Lung (tissue), 12 donors: Measurements from ENCODE around the gene C11orf91. TPM values are rescaled to one million over a fixed set of nuclear protein-coding genes. Genes with fewer than 3 reads are reported as not detected.

Source experiments
- ATAC-seq: fragments of 200-7000 bp; cut with Tn5 transposase; one replicate; pipeline ENCODE4 v1.9.1; 2020; ENCODE audit warnings: moderate number of reproducible peaks; ENCODE audit not compliant: insufficient read depth, low FRiP score
- DNase-seq, 3 donors: peaks; one replicate each; pipeline ENCODE4 v3.0.0-alpha.2; 2013 to 2017
- H3K27ac ChIP-seq, 2 donors: one replicate each; pipeline ENCODE4 v1.5.1; 2013; ENCODE audit warnings: mild to moderate bottlenecking in 2 of 2, moderate library complexity in 2 of 2, control low read depth in 1 of 2, inconsistent platforms in 1 of 2, low read depth in 1 of 2, low read length in 1 of 2
- H3K27me3 ChIP-seq, 3 donors: one replicate each; pipeline ENCODE4 v1.5.1; 2013; ENCODE audit warnings: low read length in 2 of 3; ENCODE audit not compliant: control insufficient read depth in 3 of 3, insufficient read depth in 3 of 3
- H3K36me3 ChIP-seq, 4 donors: one replicate each; pipeline ENCODE4 v1.5.1; 2013; ENCODE audit warnings: low read length in 4 of 4, mild to moderate bottlenecking in 1 of 4, moderate library complexity in 1 of 4; ENCODE audit not compliant: control insufficient read depth in 4 of 4, insufficient read depth in 4 of 4
- H3K4me1 ChIP-seq, 5 donors: one replicate each; pipeline ENCODE4 v1.5.1; 2013; ENCODE audit warnings: low read length in 5 of 5, mild to moderate bottlenecking in 2 of 5, moderate library complexity in 1 of 5; ENCODE audit not compliant: control insufficient read depth in 5 of 5, insufficient read depth in 5 of 5
- H3K4me3 ChIP-seq: one replicate; pipeline ENCODE4 v1.5.1; 2013; ENCODE audit warnings: mild to moderate bottlenecking, control low read depth, moderate library complexity
- H3K9ac ChIP-seq, 2 donors: one replicate each; pipeline ENCODE4 v1.5.1; 2013; ENCODE audit warnings: low read length in 2 of 2, control low read depth in 1 of 2; ENCODE audit not compliant: insufficient read depth in 1 of 2
- H3K9me3 ChIP-seq, 4 donors: one replicate each; pipeline ENCODE4 v1.5.1; 2013; ENCODE audit warnings: low read length in 3 of 4, mild to moderate bottlenecking in 1 of 4, moderate library complexity in 1 of 4; ENCODE audit not compliant: control insufficient read depth in 4 of 4, insufficient read depth in 3 of 4
- CTCF ChIP-seq: IDR thresholded peaks from 2 replicates; pipeline ENCODE4 v1.5.1; 2012; ENCODE audit warnings: mild to moderate bottlenecking; ENCODE audit errors: control extremely low read depth, extremely low read depth
- WGBS, 2 donors: extraction: QIAGEN DNeasy Blood & Tissue Kit; methylation state at CpG; one replicate each; pipeline ENCODE4 v1.1.7; 2013; 5-methylcytosine and 5-hydroxymethylcytosine counted together
- polyA plus RNA-seq, 2 donors: library from polyadenylated mRNA; stranded (reverse); fragments of 200-250 nt; gene quantifications; one replicate each; pipeline ENCODE4 v1.2.1, GENCODE V29; 2013
- total RNA-seq, 2 donors: library from RNA; depleted of rRNA in 1 of 2; stranded (reverse); fragments of >200 nt in 1 of 2; gene quantifications; one replicate each; pipeline ENCODE4 v1.2.1, GENCODE V29; 2014 to 2021
- donor health status: control.
- donor health status: control.
- donor health status: Bipolar disorder and iron deficiency.
- donor health status: healthy.
- donor health status: DM: yes; HTN: yes; CAD: no.

The C11orf91 gene
- total and polyA plus RNA-seq, 4 donors, result 0.58 to 3.6 TPM; not detected in 2

DNA sequence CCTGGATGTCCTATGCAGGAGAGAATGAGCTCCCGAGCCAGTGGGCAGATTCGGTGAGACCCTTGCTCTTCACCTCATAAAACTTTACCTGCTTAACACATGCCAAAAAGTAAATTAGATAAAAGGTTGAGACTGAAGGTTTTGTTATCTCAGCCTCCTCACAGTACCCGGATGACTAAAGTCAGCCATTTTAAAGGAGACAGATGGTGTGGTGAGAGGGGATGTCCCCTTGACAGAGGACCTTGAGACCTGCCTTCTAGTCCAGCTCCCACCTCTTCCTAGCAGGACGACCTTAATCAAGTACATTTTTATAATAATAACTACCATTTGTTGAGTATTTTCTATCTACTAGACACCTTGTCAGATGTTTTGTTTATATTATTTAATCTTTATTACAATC, 39.7 kb downstream of the C11orf91 start:
- no peak overlapping the region for H3K27ac ChIP-seq
- ATAC-seq (no peak), DNase-seq (no peak)
- H3K9me3 ChIP-seq, result no peaks in the 10 kb centered on the region
- no peaks in the 10 kb centered on the region for H3K4me1 ChIP-seq
- H3K27me3 ChIP-seq, result no peaks in the 10 kb centered on the region
- WGBS, 2 donors, result 90 to 93% methylated on average over 4 of the region's 4 CpGs
- no peak overlapping the region for H3K4me3 ChIP-seq
- no peak overlapping the region for H3K9ac ChIP-seq
- no peak for TF ChIP-seq CTCF
- no peaks in the 10 kb centered on the region for H3K36me3 ChIP-seq

- Histone ChIP-seq H3K4me1 (no peaks in the 10 kb centered on the region), H3K4me3 (no peak overlapping the region), H3K27ac (no peak overlapping the region), H3K9ac (no peak overlapping the region), H3K36me3 (no peaks in the 10 kb centered on the region), H3K27me3 (no peaks in the 10 kb centered on the region), H3K9me3 (no peaks in the 10 kb centered on the region)
- WGBS, 2 donors, result 83 to 93% methylated on average over 5 of the region's 5 CpGs
- TF ChIP-seq CTCF, result no peak
- DNase-seq, result no peak
- ATAC-seq, result no peak
These were observed 41.1 kb downstream of the C11orf91 start for GRCh38 chr11:33659370-33660139.

GRCh38 chr11:33658195-33658900, 42.3 kb downstream of the C11orf91 start:
- 85 to 88% methylated on average over 22 of the region's 22 CpGs for WGBS, 2 donors
- ATAC-seq, result no peak
- TF ChIP-seq CTCF, result no peak

More at GRCh38 chr11:33658195-33658900, 42.3 kb downstream of the C11orf91 start:
- Histone ChIP-seq H3K9me3 (no peaks in the 10 kb centered on the region), H3K9ac (no peak overlapping the region), H3K4me1 (no peaks in the 10 kb centered on the region), H3K27ac (no peak overlapping the region), H3K4me3 (no peak overlapping the region), H3K36me3 (no peaks in the 10 kb centered on the region), H3K27me3 (no peaks in the 10 kb centered on the region)
- DNase-seq, result no peak
